GM12878 (cell line): ENCODE measurements around the gene ADAMTS4. TPM values are rescaled to one million over a fixed set of nuclear protein-coding genes. Genes with fewer than 3 reads are reported as not detected.

Experiments used
- CHD1 ChIP-seq: IDR thresholded peaks from 2 replicates; pipeline ENCODE4 v1.6.1; 2012; ENCODE audit warnings: low read depth, low read length, improper control_type of control experiment
- CREB1 ChIP-seq: IDR thresholded peaks from 2 replicates; pipeline ENCODE4 v1.6.1; 2012; ENCODE audit warnings: low read depth, mild to moderate bottlenecking, inconsistent platforms
- E2F8 ChIP-seq: fragments of 450-650 bp; IDR thresholded peaks from 2 replicates; pipeline ENCODE4 v1.6.1; 2018; ENCODE audit warnings: mild to moderate bottlenecking, low read depth, moderate library complexity; ENCODE audit not compliant: partially characterized antibody
- GABPA ChIP-seq: IDR thresholded peaks from 2 replicates; pipeline ENCODE4 v1.6.1; 2014; ENCODE audit warnings: antibody characterized with exemption, low read depth, mild to moderate bottlenecking, inconsistent platforms
- HCFC1 ChIP-seq: fragments of 150-350 bp; IDR thresholded peaks from 2 replicates; pipeline ENCODE4 v1.6.1; 2014; ENCODE audit warnings: low read length
- NR2C1 ChIP-seq: fragments of 450-650 bp; IDR thresholded peaks from 2 replicates; pipeline ENCODE4 v1.6.1; 2017; ENCODE audit warnings: antibody characterized with exemption, mild to moderate bottlenecking, moderate library complexity
- PAX8 ChIP-seq: fragments of 450-650 bp; IDR thresholded peaks from 2 replicates; pipeline ENCODE4 v1.6.1; 2017; ENCODE audit warnings: mild to moderate bottlenecking, moderate library complexity
- POLR2A ChIP-seq: IDR thresholded peaks from 2 replicates; pipeline ENCODE4 v1.6.1; 2011; ENCODE audit warnings: low read depth, mild to moderate bottlenecking, low read length
- SIN3A ChIP-seq: IDR thresholded peaks from 2 replicates; pipeline ENCODE4 v1.6.1; 2012; ENCODE audit warnings: low read depth, low read length, improper control_type of control experiment
- TARDBP ChIP-seq: IDR thresholded peaks from 2 replicates; pipeline ENCODE4 v1.6.1; 2016; ENCODE audit warnings: borderline replicate concordance
- TBL1XR1 ChIP-seq: IDR thresholded peaks from 2 replicates; pipeline ENCODE4 v1.6.1; 2012; ENCODE audit warnings: low read depth, low read length, improper control_type of control experiment
- ZBTB11 ChIP-seq: fragments of 450-650 bp; formaldehyde crosslinking; IDR thresholded peaks from 2 replicates; pipeline ENCODE4 v1.5.0; 2022; ENCODE audit warnings: mild to moderate bottlenecking, missing genetic modification characterization
- ZNF384 ChIP-seq: IDR thresholded peaks from 2 replicates; pipeline ENCODE4 v1.6.1; 2012; ENCODE audit warnings: low read depth, mild to moderate bottlenecking, low read length, improper control_type of control experiment, borderline replicate concordance
- ZZZ3 ChIP-seq: IDR thresholded peaks from 2 replicates; pipeline ENCODE4 v1.6.1; 2011; ENCODE audit warnings: low read depth; ENCODE audit not compliant: control insufficient read depth, insufficient read length
- polyA plus RNA-seq, 11 experiments: library from polyadenylated mRNA; depleted of rRNA in 4 of 11; unstranded in 6 of 11; stranded (reverse) in 5 of 11; fragments of >200 nt; fragmentation: Nextera tagmentation in 4 of 11; fragmentation: Illumina TruSeq in 1 of 11; extraction: Ambion mirVana in 4 of 11; extraction: Trizol in 1 of 11; gene quantifications; 1 replicate in 1 of 11; 2 replicates in 10 of 11; pipeline versions ENCODE4 v1.2.1 to v1.2.3, GENCODE V29; 2011 to 2016; ENCODE audit warnings: inconsistent platforms in 2 of 11, missing spikeins in 2 of 11, low read depth in 1 of 11
- total RNA-seq, 4 experiments: library from RNA; depleted of rRNA in 3 of 4; stranded (reverse); fragments of >200 nt in 3 of 4; fragmentation: Illumina TruSeq in 1 of 4; extraction: Trizol in 1 of 4; gene quantifications; 2 replicates each; pipeline versions ENCODE4 v1.2.1 to v1.2.3, GENCODE V29; 2013 to 2021
- TF ChIP-seq, protein P1 (sequence below): fragments of 450-650 bp; formaldehyde crosslinking; IDR thresholded peaks from 2 replicates; pipeline ENCODE4 v1.4.0; 2022; ENCODE audit warnings: mild to moderate bottlenecking, moderate library complexity
- TF ChIP-seq, protein P2 (sequence below): fragments of 450-650 bp; IDR thresholded peaks from 2 replicates; pipeline ENCODE4 v1.6.1; 2014; ENCODE audit warnings: mild to moderate bottlenecking
- TF ChIP-seq, protein P3 (sequence below): fragments of 450-650 bp; conservative IDR thresholded peaks from 2 replicates; pipeline ENCODE4 v1.6.1; 2017; ENCODE audit warnings: mild to moderate bottlenecking, moderate library complexity

Gene ADAMTS4
- total and polyA plus RNA-seq, 10 of the 15 experiments (the other 5 are each of a cell fraction or from before 2014, with no cell fraction given), result 0.01 to 0.13 (median 0.05) TPM; not detected in 2

- TF ChIP-seq, protein P1, sequence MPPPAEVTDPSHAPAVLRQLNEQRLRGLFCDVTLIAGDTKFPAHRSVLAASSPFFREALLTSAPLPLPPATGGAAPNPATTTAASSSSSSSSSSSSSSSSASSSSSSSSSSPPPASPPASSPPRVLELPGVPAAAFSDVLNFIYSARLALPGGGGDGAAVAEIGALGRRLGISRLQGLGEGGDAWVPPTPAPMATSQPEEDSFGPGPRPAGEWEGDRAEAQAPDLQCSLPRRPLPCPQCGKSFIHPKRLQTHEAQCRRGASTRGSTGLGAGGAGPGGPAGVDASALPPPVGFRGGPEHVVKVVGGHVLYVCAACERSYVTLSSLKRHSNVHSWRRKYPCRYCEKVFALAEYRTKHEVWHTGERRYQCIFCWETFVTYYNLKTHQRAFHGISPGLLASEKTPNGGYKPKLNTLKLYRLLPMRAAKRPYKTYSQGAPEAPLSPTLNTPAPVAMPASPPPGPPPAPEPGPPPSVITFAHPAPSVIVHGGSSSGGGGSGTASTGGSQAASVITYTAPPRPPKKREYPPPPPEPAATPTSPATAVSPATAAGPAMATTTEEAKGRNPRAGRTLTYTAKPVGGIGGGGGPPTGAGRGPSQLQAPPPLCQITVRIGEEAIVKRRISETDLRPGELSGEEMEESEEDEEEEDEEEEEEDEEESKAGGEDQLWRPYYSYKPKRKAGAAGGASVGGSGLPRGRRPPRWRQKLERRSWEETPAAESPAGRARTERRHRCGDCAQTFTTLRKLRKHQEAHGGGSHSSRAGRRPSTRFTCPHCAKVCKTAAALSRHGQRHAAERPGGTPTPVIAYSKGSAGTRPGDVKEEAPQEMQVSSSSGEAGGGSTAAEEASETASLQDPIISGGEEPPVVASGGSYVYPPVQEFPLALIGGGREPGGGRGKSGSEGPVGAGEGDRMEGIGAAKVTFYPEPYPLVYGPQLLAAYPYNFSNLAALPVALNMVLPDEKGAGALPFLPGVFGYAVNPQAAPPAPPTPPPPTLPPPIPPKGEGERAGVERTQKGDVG (CRISPR knock-in tag), result no peak
- TF ChIP-seq NR2C1 (no peak), TBL1XR1 (no peak), ZZZ3 (no peak), PAX8 (no peak), POLR2A (peak; percentile 94), CREB1 (peak; percentile 83), E2F8 (no peak), ZBTB11 (CRISPR knock-in tag) (no peak), TARDBP (0 out of 2 replicates have a peak, but pooled peaks have one; percentile 65), ZNF384 (no peak), SIN3A (no peak), GABPA (no peak), CHD1 (no peak), HCFC1 (peak; percentile 62)
- TF ChIP-seq, protein P2, sequence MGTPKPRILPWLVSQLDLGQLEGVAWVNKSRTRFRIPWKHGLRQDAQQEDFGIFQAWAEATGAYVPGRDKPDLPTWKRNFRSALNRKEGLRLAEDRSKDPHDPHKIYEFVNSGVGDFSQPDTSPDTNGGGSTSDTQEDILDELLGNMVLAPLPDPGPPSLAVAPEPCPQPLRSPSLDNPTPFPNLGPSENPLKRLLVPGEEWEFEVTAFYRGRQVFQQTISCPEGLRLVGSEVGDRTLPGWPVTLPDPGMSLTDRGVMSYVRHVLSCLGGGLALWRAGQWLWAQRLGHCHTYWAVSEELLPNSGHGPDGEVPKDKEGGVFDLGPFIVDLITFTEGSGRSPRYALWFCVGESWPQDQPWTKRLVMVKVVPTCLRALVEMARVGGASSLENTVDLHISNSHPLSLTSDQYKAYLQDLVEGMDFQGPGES, result no peak
- TF ChIP-seq, protein P3, sequence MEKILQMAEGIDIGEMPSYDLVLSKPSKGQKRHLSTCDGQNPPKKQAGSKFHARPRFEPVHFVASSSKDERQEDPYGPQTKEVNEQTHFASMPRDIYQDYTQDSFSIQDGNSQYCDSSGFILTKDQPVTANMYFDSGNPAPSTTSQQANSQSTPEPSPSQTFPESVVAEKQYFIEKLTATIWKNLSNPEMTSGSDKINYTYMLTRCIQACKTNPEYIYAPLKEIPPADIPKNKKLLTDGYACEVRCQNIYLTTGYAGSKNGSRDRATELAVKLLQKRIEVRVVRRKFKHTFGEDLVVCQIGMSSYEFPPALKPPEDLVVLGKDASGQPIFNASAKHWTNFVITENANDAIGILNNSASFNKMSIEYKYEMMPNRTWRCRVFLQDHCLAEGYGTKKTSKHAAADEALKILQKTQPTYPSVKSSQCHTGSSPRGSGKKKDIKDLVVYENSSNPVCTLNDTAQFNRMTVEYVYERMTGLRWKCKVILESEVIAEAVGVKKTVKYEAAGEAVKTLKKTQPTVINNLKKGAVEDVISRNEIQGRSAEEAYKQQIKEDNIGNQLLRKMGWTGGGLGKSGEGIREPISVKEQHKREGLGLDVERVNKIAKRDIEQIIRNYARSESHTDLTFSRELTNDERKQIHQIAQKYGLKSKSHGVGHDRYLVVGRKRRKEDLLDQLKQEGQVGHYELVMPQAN, result no peak; the same call in 1 of the 2 replicates
Measured at GRCh38 chr1:161177112-161177935, 21.5 kb downstream of the ADAMTS4 start, which contains the start of gene B4GALT3 (continued).
